ENCODE data around the gene IQGAP3. TPM values are rescaled to one million over a fixed set of nuclear protein-coding genes. Genes with fewer than 3 reads are reported as not detected.

Gene IQGAP3
- total RNA-seq, 4 donors from 2014 or later = 1.7 to 9.4 (median 2.9) TPM

DNA sequence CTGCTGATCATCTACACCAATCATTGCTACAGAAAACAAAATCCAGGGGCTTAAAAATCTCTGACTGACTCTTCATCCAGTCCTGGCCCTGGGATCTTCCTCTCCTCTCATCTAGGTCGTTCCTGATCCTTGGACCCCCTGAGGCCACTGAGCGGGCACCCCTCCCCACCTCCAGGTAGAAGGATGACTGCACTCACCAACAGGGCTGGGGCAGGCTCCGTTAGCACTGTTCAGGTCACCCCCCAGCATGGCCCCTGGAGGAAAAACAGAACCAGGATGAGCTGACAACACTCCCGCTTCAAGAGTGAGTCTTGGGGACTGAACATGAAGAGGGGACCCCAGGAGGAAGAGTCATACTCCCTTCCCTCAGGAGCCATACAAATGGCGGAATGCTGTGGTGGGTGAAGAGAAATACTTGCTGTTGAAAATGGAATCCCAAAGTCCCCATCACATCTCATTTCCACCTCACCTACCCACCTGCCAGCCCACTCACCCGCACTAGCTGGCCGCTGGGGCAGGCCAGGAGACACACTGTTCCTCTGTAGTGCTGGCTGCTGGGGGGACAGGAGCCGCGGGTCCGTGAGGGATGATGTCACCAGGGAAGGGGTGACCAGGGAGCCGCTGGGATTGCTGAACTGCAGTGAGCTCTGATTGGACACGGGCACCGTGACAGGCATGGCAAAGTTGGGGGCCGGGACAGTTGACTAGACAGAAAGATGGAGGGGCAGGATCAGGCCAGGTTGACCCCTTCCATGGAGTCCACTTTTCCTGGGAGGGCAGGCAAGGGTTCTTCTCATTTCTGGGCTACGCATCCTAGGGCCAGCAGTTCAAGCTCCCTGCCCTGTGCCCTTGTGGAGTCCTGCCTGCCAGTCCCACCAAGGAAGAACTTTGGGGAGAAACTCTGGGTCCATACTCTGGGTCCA, 93.0 kb downstream of the IQGAP3 start:
- DNase-seq = no peak
- 78 to 92% methylated on average over 1 to 14 of the region's 15 CpGs for WGBS, 2 donors (ENCODE audit: low coverage in 1 of 2)
- Histone ChIP-seq H3K36me3 (peaks cover 0 to 53% (median 29%) of the 10 kb centered on the region in 4 donors), H3K4me1 (peaks cover 32 to 46% (median 39%) of the 10 kb centered on the region in 4 donors), H3K27ac (peak overlapping the region; percentile 23 to 93 (median 85)), H3K4me3 (no peak overlapping the region), H3K27me3 (no peaks in the 10 kb centered on the region), H3K9me3 (no peaks in the 10 kb centered on the region)
- in situ Hi-C loops (cut with MboI; ENCODE audit: low pct_ligation_motif_present in 1 of 4, low pct_unique_long_range_greater_than_20kb in 1 of 4, low sequenced_read_pairs in 3 of 4) (loop anchor here in 1 of 4 donors (10.0 kb wide), 1 partner anchor 125 kb away; the partner anchor contains the start of gene GPATCH4), intact Hi-C loops (cut with DNase I; ENCODE audit: low total_unique reads) (no loop called here)
- TF ChIP-seq EP300 (IDR thresholded peaks at IDR 0.05; ENCODE audit: low read depth) (no peak), POLR2AphosphoS5 (IDR thresholded peaks at IDR 0.05) (no peak), POLR2A (IDR thresholded peaks at IDR 0.05) (no peak)
- TF ChIP-seq, protein P1, sequence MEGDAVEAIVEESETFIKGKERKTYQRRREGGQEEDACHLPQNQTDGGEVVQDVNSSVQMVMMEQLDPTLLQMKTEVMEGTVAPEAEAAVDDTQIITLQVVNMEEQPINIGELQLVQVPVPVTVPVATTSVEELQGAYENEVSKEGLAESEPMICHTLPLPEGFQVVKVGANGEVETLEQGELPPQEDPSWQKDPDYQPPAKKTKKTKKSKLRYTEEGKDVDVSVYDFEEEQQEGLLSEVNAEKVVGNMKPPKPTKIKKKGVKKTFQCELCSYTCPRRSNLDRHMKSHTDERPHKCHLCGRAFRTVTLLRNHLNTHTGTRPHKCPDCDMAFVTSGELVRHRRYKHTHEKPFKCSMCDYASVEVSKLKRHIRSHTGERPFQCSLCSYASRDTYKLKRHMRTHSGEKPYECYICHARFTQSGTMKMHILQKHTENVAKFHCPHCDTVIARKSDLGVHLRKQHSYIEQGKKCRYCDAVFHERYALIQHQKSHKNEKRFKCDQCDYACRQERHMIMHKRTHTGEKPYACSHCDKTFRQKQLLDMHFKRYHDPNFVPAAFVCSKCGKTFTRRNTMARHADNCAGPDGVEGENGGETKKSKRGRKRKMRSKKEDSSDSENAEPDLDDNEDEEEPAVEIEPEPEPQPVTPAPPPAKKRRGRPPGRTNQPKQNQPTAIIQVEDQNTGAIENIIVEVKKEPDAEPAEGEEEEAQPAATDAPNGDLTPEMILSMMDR (IDR thresholded peaks at IDR 0.05) = no peak

DNA sequence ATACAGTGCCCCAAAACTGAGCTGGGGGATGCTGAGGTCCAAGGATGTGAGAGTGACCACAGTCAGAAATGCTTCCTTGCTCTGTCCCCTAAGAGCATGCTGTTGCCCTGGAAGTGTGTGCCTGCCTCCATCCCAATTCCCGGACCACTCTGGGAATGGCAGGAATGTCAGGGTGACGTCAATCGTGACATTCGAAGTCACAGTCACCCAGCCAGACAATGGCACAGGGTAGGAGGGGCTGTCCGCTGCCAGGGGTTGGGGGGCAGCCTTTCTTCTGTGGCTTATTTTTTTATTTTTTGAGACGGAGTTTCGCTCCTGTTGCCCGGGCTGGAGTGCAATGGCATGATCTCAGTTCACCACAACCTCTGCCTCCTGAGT, 94.1 kb downstream of the IQGAP3 start:
- intact Hi-C loops (cut with DNase I; ENCODE audit: low total_unique reads) (no loop called here), in situ Hi-C loops (cut with MboI; ENCODE audit: low pct_ligation_motif_present in 1 of 4, low pct_unique_long_range_greater_than_20kb in 1 of 4, low sequenced_read_pairs in 3 of 4) (loop anchor here in 1 of 4 donors (10.0 kb wide), 1 partner anchor 127 kb away; the partner anchor contains the start of gene GPATCH4)
- WGBS, 2 donors (ENCODE audit: low coverage in 1 of 2) = 87% methylated on average over 8 of the region's 8 CpGs; no CpG with 5 or more reads in 1 of the 2 donors

DNA sequence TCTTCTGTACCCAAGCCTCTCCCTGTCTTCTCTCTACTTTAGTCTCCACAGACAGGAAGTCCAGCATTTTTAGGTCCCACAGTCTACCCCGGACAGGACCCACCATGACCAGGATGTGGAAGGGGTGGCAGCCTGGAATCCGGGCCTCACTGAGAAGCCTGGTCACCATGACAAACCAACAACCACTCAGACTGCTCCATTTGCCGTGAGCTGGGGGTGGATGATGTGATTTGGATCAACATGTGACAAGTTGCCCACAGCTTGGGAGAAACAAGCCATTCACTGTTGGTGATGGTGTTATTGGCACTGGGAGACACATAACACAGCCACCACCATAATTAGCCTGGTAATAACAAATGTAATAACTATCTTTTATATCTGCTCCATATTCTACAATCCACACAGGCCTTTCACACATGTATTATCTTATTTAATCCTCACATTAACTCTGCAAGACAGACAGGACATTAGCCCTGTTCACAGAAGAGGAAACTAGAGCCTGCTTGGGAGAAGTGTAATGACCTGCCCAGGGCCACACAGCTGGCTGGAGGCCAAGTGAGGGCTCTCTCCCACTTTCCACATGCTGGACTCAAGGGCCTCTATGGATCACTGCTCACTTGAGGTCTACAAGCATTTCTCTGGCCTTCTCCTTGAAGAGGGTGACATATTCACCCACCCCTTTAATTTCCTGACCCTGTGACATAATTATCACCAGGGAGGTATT, 94.7 kb downstream of the IQGAP3 start:
- Histone ChIP-seq H3K27me3 (no peaks in the 10 kb centered on the region), H3K9me3 (no peaks in the 10 kb centered on the region), H3K4me1 (peaks cover 25 to 46% (median 34%) of the 10 kb centered on the region in 4 donors), H3K36me3 (peaks cover 0 to 66% (median 34%) of the 10 kb centered on the region in 4 donors), H3K27ac (peak overlapping the region; percentile 73 to 93 (median 85)), H3K4me3 (no peak overlapping the region)
- 79% methylated on average over 3 of the region's 3 CpGs; no CpG with 5 or more reads in 1 of the 2 donors for WGBS, 2 donors (ENCODE audit: low coverage in 1 of 2)
- intact Hi-C loops (cut with DNase I; ENCODE audit: low total_unique reads) = no loop called here
- in situ Hi-C loops (cut with MboI; ENCODE audit: low pct_ligation_motif_present in 1 of 4, low pct_unique_long_range_greater_than_20kb in 1 of 4, low sequenced_read_pairs in 3 of 4) = loop anchor here in 1 of 4 donors (10.0 kb wide), 1 partner anchor 127 kb away; the partner anchor contains the start of gene GPATCH4
- no peak for DNase-seq
- TF ChIP-seq, protein P1 (IDR thresholded peaks at IDR 0.05) = no peak
- TF ChIP-seq EP300 (IDR thresholded peaks at IDR 0.05; ENCODE audit: low read depth) (no peak), POLR2AphosphoS5 (IDR thresholded peaks at IDR 0.05) (no peak), POLR2A (IDR thresholded peaks at IDR 0.05) (no peak)

More for the DNA sequence above, 94.1 kb downstream of the IQGAP3 start:
- Histone ChIP-seq H3K4me1 (peaks cover 25 to 43% (median 36%) of the 10 kb centered on the region in 4 donors), H3K27ac (peak overlapping the region; percentile 73 to 93 (median 85)), H3K27me3 (no peaks in the 10 kb centered on the region), H3K36me3 (peaks cover 0 to 64% (median 35%) of the 10 kb centered on the region in 4 donors), H3K9me3 (no peaks in the 10 kb centered on the region), H3K4me3 (no peak overlapping the region)
- DNase-seq = no peak
- TF ChIP-seq POLR2AphosphoS5 (IDR thresholded peaks at IDR 0.05) = no peak
- TF ChIP-seq EP300 (IDR thresholded peaks at IDR 0.05; ENCODE audit: low read depth) = no peak
- no peak for TF ChIP-seq POLR2A (IDR thresholded peaks at IDR 0.05)
- TF ChIP-seq, protein P1 (IDR thresholded peaks at IDR 0.05) = no peak

All from transverse colon (tissue), 4 donors.